Measurements from ENCODE around the gene RNF212B. TPM values are rescaled to one million over a fixed set of nuclear protein-coding genes. Genes with fewer than 3 reads are reported as not detected.
"Not testable (repeated sequence)": the region's sequence is repeated elsewhere in the genome, so short reads cannot be mapped to it uniquely, and the experiment has no call there.

RNF212B gene
- polyA plus RNA-seq, 2 of the 4 experiments (the other 2 are of a cell fraction) = not detected

GRCh38 chr14:23195552-23196101 is 42.1 kb upstream of the RNF212B start:
- Histone ChIP-seq H3K27ac (no peak overlapping the region), H3K9me3 (no peaks in the 10 kb centered on the region), H3K4me1 (no peaks in the 10 kb centered on the region), H3K4me2 (no peak overlapping the region), H3K4me3 (no peak overlapping the region)
- TF ChIP-seq NFE2L2 (conservative IDR thresholded peaks at IDR 0.05; ENCODE audit: low read length) = no peak
- TF ChIP-seq RNF2 (IDR thresholded peaks at IDR 0.05; ENCODE audit: borderline replicate concordance, low read depth) = no peak
- no peak for TF ChIP-seq MAX (IDR thresholded peaks at IDR 0.05)
- no peak for TF ChIP-seq CBX2 (IDR thresholded peaks at IDR 0.05; ENCODE audit: borderline replicate concordance, low read depth)
- TF ChIP-seq FOSL2 (IDR thresholded peaks at IDR 0.05) = no peak
- no peak for TF ChIP-seq FOSL2 (CRISPR knock-in tag; IDR thresholded peaks at IDR 0.05)
- TF ChIP-seq FOXS1 (CRISPR knock-in tag; IDR thresholded peaks at IDR 0.05) = no peak
- TF ChIP-seq HDAC2 (IDR thresholded peaks at IDR 0.05) = no peak
- no peak for TF ChIP-seq ELK1 (IDR thresholded peaks at IDR 0.05; ENCODE audit: low read depth, low read length)
- TF ChIP-seq ESRRA (IDR thresholded peaks at IDR 0.05; ENCODE audit: borderline replicate concordance, low read length) = no peak
- TF ChIP-seq RFX5 (IDR thresholded peaks at IDR 0.05) = no peak
- 30% methylated on average over 7 of the region's 7 CpGs for WGBS (ENCODE audit: missing lambda C conversion rate)
- POLR2A ChIA-PET = no interaction called here
- no peak for ATAC-seq
- no peak for FAIRE-seq
- no peak for DNase-seq (ENCODE audit: low read depth in 1 of 2, low spot score in 1 of 2)
- CTCF ChIA-PET = interaction anchor here (0.7 to 4.7 kb wide), 3 partner anchors 9 to 384 kb away, joined by 3 to 37 read pairs (median 9); no protein-coding TSS in a partner anchor

- H3K4me1 ChIP-seq; DNase-seq (ENCODE audit: low read depth in 1 of 2, low spot score in 1 of 2); POLR2A ChIA-PET; FAIRE-seq; H3K27ac ChIP-seq; ATAC-seq; H3K4me2 ChIP-seq; H3K9me3 ChIP-seq; H3K4me3 ChIP-seq: not testable (repeated sequence)
- CTCF ChIA-PET = interaction anchor here (2.1 to 4.7 kb wide), 2 partner anchors 9 to 76 kb away, joined by 9 to 37 read pairs; no protein-coding TSS in a partner anchor
- 94% methylated on average over 2 of the region's 2 CpGs for WGBS (ENCODE audit: missing lambda C conversion rate)
Measured at GRCh38 chr14:23196487-23196886, 41.2 kb upstream of the RNF212B start.

GRCh38 chr14:23199141-23199540 is 38.6 kb upstream of the RNF212B start:
- FAIRE-seq, POLR2A ChIA-PET: not testable (repeated sequence)
- 46% methylated on average over 1 of the region's 1 CpG for WGBS (ENCODE audit: missing lambda C conversion rate)

GRCh38 chr14:23202001-23202400 is 35.7 kb upstream of the RNF212B start:
- POLR2A ChIA-PET = no interaction called here
- TF ChIP-seq EP300 (IDR thresholded peaks at IDR 0.05) = no peak
- peak; percentile 67 to 85; a peak in 3 of 4 replicates for TF ChIP-seq CEBPB (IDR thresholded peaks at IDR 0.05)
- no peaks in the 10 kb centered on the region for H3K4me1 ChIP-seq

More at GRCh38 chr14:23199141-23199540, 38.6 kb upstream of the RNF212B start:
- H3K27ac ChIP-seq; ATAC-seq; H3K4me2 ChIP-seq; H3K9me3 ChIP-seq; H3K4me3 ChIP-seq; H3K4me1 ChIP-seq; DNase-seq (ENCODE audit: low read depth in 1 of 2, low spot score in 1 of 2): not testable (repeated sequence)
- CTCF ChIA-PET = interaction anchor here (1.2 to 4.2 kb wide), 3 partner anchors 12 to 88 kb away, joined by 3 to 16 read pairs (median 11); no protein-coding TSS in a partner anchor

GRCh38 chr14:23206422-23207145 is 31.2 kb upstream of the RNF212B start:
- Histone ChIP-seq H3K4me3 (no peak overlapping the region), H3K4me1 (0 out of 3 replicates have a peak, but pooled peaks cover 3% of the 10 kb centered on the region), H3K9me3 (no peaks in the 10 kb centered on the region), H3K27ac (no peak overlapping the region), H3K4me2 (no peak overlapping the region)
- CTCF ChIA-PET = interaction anchor here (0.9 to 2.7 kb wide), 5 partner anchors 11 to 86 kb away, joined by 3 to 8 read pairs (median 6); no protein-coding TSS in a partner anchor
- TF ChIP-seq POLR2A (IDR thresholded peaks at IDR 0.05; ENCODE audit: low read length) (no peak), RNF2 (IDR thresholded peaks at IDR 0.05; ENCODE audit: borderline replicate concordance, low read depth) (peak; percentile 84; the same call in 1 of the 2 replicates)
- ATAC-seq = no peak
- no peak for DNase-seq (ENCODE audit: low read depth in 1 of 2, low spot score in 1 of 2)
- POLR2A ChIA-PET = no interaction called here
- FAIRE-seq = no peak
- WGBS (ENCODE audit: missing lambda C conversion rate) = 71% methylated on average over 3 of the region's 3 CpGs

More at GRCh38 chr14:23202001-23202400, 35.7 kb upstream of the RNF212B start:
- DNase-seq (ENCODE audit: low read depth in 1 of 2, low spot score in 1 of 2) = no peak
- CTCF ChIA-PET = interaction anchor here (2.7 to 4.2 kb wide), 2 partner anchors 12 to 15 kb away, joined by 6 to 16 read pairs; no protein-coding TSS in a partner anchor
- 83% methylated on average over 7 of the region's 7 CpGs for WGBS (ENCODE audit: missing lambda C conversion rate)
- Histone ChIP-seq H3K4me2 (no peak overlapping the region), H3K9me3 (no peaks in the 10 kb centered on the region), H3K27ac (no peak overlapping the region), H3K4me3 (no peak overlapping the region)
- FAIRE-seq = no peak
- no peak for ATAC-seq
